Fibroblast of skin of back (primary cell): ENCODE measurements around the gene MMP2. TPM values are rescaled to one million over a fixed set of nuclear protein-coding genes. Genes with fewer than 3 reads are reported as not detected.

ENCODE experiments used
- DNase-seq: peaks from one replicate; pipeline ENCODE4 v3.0.0-alpha.2; 2013
- polyA plus RNA-seq, 2 experiments: library from polyadenylated mRNA; unstranded; fragments of 120-200 nt; gene quantifications; one replicate each; pipeline ENCODE4 v1.2.1, GENCODE V29; 2013; ENCODE audit not compliant: insufficient read length in 2 of 2

The MMP2 gene
- 897 TPM for polyA plus RNA-seq (2013, experiment 1 of 2; ENCODE audit: insufficient read length)
- 1,192 TPM for polyA plus RNA-seq (2013, experiment 2 of 2; ENCODE audit: insufficient read length)

GRCh38 chr16:55478827-55479429 is at the start of gene MMP2:
Gene MMP2 (plus strand): TSS chr16:55479198. CDS start chr16:55479480, 282 bp downstream.
- DNase-seq, result peak; percentile 83

GRCh38 chr16:55433030-55433429 is 46.0 kb upstream of the MMP2 start:
- no peak for DNase-seq

GRCh38 chr16:55433535-55433934 is 45.5 kb upstream of the MMP2 start:
- no peak for DNase-seq

DNA sequence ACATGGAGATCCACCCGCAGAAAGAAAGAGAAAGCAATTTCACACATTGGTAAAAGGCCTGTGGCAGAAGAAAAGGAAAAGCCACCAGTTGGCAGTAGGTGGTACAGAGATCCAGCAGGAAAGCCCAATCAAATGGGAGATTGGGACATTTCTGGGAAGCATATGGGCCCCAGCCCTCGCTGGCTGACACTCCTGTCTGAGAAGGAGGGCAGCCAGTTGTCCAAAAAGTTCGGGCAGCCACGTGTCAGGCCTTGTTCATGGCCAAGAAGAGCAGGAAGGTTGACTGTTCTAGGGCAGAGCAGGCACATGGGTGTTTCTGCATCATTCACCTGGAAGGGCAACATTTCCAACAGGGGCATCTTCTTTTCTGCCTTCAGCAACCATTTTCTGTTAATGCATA is 45.0 kb upstream of the MMP2 start:
- DNase-seq, result no peak

DNA sequence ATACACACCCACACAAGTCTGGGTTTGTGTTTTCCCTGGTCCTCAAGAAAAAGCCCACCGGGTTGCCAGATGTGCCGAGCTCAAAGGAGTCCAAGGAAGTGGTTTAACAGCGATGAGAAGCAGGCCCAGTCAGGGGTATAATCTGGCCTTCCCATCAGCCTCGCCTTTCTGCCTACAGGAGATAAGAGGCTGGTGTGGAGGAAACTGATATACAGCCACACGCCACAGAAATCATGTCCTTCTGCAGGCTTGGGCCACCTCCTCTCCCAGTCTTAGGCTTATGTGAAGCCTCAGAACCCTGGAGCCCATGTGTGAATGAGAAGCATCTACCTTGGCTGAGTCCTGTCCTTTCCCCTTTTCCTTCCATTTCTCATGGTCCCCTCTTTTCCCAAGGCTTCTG is 43.6 kb upstream of the MMP2 start:
- no peak for DNase-seq

- no peak for DNase-seq
Observed at GRCh38 chr16:55436587-55436986, 42.4 kb upstream of the MMP2 start.

- peak; percentile 12 for DNase-seq
Observed at GRCh38 chr16:55437625-55438024, 41.4 kb upstream of the MMP2 start.

DNA sequence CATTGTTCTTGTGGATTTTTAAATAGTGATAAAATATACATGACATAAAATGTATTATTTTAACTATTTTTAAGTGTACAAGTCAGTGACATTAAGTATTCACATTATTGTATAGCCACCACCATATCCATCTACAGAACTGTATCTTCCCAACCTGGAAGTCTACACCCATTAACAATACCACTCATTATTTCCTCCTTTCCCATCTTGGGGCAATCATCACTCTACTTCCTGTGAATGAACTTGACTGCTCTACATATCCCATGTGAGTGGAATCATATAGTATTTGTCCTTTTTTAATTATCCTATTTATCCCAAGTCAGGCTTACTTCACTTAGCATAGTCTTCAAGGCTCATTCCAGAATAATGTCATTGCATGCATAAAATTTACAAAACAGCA is 40.7 kb upstream of the MMP2 start:
- no peak for DNase-seq

- DNase-seq, result no peak
Observed at GRCh38 chr16:55439101-55439690, 39.8 kb upstream of the MMP2 start.

DNA sequence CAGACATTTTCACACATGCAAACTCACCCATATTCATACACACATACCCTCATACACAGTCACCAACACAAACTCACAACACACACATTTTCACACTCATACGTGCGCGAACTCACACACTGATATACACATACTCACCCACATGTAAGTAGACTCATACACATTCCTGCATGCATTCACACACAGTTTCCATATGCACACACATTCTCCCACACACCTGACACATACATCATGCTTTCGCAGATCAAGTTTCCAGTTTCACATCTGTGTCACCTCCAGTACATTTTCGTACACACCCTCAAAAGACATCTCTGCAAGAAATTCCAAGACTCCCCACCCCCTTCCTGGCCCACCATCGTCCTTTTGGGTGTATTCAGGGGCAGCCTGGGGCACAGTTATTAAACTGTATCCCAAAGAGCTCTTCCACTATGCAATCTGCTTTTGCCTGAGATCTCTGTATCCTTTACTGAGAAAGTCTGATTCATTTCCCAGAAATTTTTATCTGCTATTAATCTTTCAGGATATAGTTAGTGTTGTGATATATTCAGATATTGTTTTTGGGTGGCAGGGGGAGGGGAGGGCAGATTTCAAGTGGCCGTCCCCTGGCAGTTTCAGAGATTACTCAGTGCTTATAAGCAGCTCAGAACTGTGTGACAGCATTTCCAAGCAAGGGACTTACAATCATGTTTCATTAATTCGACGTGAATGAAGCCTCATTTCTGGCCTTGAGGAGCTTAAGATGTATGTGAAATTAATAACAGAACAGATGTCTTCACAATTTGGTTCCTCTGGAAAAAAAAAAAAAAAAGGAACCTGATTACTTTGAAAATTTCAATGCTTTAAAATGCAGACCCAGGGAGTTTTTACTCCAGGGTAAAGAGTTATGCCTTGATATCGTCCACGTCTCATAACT is 35.3 kb upstream of the MMP2 start:
- no peak for DNase-seq

DNA sequence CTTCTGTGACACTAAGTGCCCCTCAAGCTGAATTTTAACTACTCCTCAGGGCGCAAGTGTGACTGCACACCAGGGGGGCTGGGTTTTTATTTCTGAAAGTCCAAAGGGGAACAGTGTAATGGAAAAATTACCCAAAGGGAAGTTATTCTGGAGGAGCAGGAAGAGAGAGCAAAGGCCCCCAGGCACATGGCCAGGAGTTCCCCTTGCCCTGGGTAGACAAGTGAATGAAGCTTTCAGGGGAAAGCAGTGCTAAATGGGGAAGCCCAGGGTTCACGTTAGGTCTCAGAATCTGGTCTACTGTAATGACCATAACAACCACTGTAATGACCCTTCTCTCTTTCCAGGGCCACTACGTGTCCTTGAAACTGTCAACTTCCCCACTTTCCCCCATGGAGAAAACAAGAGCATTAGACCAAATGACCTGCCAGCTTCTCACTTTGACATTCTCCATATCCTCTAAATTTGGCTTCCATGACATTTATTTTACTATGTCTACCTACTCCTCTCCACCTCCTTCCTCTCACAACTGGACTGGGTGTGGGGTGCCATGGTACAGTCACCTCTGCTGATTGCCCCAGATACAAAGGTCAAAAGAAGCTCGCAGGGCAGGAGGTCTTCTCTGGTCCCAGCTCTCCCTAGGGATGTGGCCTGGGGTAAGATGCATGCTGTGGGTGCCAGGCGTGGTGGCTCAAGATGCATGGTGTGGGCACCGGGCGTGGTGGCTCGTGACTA is 34.1 kb upstream of the MMP2 start:
- no peak for DNase-seq

- DNase-seq, result no peak
Observed at GRCh38 chr16:55447231-55447630, 31.8 kb upstream of the MMP2 start.

- DNase-seq, result no peak
Observed at GRCh38 chr16:55452996-55453395, 26.0 kb upstream of the MMP2 start.

- DNase-seq, result no peak
Observed at GRCh38 chr16:55453909-55454308, 25.1 kb upstream of the MMP2 start.

DNA sequence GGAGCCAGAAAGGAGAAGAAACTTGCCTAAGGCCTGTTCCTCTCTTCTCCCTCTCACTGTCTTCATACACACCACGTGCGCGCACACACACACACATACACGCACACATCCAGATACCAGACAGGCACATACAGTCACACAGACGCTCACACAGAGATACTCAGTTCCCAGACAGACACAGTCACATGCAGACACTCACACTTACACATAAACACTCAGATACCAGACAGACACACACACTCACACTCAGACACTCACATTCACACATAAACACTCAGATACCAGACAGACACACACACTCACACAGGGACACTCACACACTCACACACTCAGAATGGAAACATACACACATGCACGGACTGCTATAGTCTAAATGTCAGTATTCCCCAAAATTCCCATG is 24.1 kb upstream of the MMP2 start:
- no peak for DNase-seq

DNA sequence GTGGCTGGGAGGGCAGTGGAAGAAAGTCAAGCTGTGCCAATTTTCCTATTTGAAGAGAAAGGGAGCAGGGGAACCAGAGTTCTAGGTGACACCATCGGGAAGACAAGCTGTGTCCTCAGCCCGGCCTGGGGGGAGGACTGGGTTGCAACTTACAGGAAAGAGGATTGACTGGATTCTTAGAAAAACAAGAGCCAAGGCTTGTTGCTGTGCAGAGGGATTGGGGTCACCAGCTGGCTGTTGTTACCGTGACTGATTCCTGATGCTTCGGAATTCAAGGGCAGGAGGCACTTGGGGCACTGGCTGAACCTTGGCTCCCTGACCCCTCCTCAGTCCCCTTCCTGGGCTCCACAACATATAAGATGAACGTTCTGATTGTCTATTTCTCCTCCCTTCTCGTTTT is 16.8 kb upstream of the MMP2 start:
- DNase-seq, result no peak

DNA sequence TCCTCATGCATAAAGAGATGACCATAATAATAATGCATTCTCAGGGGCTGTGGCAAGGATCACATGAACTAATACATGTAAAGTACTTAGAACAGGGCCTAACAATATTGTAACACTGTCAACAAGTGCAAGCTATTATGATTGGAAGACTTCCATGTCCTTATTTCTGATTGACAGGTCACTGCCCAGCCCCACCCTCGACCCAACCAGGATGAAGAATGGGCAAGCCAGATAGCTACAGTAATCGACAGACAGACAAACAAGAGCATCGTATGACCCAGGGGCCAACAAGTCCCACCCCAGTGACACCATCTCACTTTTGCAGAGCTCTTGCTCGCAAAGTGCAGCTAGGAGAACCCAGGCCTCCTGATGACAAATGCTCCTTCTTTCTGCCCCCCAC is 14.6 kb upstream of the MMP2 start:
- DNase-seq, result no peak

GRCh38 chr16:55465077-55465896 is 13.7 kb upstream of the MMP2 start:
- DNase-seq, result peak; percentile 69

DNA sequence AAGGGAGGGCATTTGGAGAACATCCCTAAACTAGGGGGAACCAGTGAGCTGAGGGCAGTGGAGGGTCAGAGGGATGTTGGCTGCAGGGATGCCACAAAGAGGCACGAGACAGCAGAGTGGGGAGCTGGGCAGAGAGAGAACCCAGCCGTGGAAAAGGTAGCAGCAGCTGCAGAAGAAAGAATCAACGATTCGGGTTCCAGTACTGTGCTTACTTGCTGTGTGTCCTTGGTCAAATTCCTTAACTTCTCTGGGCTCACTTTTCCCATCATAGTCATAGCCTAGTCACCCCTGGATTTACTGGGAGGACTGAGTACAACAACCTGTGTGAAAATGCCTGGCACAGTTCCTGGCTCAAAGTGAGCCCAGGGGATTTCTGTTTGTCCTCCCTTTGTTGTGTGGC is 12.8 kb upstream of the MMP2 start:
- no peak for DNase-seq

DNA sequence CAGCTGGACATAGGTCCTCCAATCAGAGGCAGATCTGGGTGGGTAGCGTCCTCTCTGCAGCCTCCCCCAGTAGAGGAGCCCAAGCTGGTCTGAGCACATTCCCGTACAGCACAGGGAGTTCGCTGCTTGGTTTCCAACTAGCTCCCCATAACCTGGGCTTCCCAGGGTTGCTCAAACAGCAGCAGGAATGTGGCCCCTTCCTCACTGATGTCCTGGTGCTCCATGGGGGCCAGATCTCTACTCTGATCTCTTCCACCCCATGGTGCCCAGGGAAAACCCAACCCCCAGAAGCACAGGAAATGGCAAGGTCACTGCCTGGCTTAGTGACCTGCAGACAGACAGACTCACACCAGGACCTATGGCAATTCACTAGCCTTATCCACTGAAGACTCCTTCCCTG is 11.1 kb upstream of the MMP2 start:
- no peak for DNase-seq

DNA sequence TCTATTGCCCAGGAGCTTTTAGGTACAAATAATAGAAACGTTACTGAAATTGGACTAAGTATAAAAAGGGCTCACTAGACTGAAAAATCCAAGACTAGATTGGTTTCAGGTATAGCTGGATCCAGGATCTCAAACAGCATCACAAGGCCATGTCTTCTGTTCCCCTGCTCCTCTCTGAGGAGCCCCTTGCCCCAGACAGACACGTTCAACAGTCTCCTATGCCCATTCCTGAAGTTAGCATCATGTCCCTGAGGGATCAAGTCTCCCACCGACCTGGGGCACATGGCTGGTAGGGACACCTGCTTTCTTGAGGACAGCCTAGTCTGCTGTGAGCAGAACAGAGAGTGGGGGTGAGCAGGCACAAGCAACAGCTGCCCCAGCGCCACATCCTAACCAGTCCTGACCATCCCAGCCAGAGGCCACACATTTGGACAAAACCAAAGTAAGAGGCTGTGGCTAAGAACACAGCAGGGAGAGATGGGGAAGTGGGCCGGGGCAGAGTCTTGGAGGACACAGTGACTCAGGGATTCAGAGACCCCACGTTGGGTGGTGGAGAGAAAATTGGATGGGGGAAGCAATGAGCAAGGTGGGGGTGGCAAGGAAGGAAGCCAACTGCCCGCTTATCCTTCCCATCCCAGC is 10.5 kb upstream of the MMP2 start:
- no peak for DNase-seq
